Fibroblast of lung (primary cell): ENCODE measurements around the gene SLC25A33. TPM values are rescaled to one million over a fixed set of nuclear protein-coding genes. Genes with fewer than 3 reads are reported as not detected.

Source experiments
- DNase-seq, 2 donors: peaks; one replicate each; pipeline versions ENCODE4 v3.0.0 to v3.0.0-alpha.2; 2010; ENCODE audit warnings: low read depth in 2 of 2
- H2AFZ ChIP-seq: 2 replicates; pipeline ENCODE4 v1.5.1; 2012; ENCODE audit warnings: low read length, control low read depth, inconsistent platforms
- H3K27ac ChIP-seq: 2 replicates; pipeline ENCODE4 v1.5.1; 2011; ENCODE audit warnings: low read length, control low read depth; ENCODE audit not compliant: insufficient read depth
- H3K27me3 ChIP-seq: 2 replicates; pipeline ENCODE4 v1.5.1; 2011; ENCODE audit warnings: mild to moderate bottlenecking, low read length; ENCODE audit not compliant: control insufficient read depth, insufficient read depth
- H3K36me3 ChIP-seq: 2 replicates; pipeline ENCODE4 v1.5.1; 2011; ENCODE audit warnings: low read length; ENCODE audit not compliant: control insufficient read depth, insufficient read depth
- H3K4me1 ChIP-seq: 2 replicates; pipeline ENCODE4 v1.5.1; 2011; ENCODE audit warnings: low read length; ENCODE audit not compliant: control insufficient read depth, insufficient read depth; ENCODE audit errors: extremely low read depth
- H3K4me2 ChIP-seq: 2 replicates; pipeline ENCODE4 v1.5.1; 2011; ENCODE audit warnings: low read length, control low read depth; ENCODE audit not compliant: insufficient read depth; ENCODE audit errors: extremely low read depth
- H3K4me3 ChIP-seq, 4 experiments: fragments of 200-600 bp in 1 of 4; sonication (generic) in 1 of 4; replicated peaks in 1 of 4; 2 replicates each; pipeline ENCODE4 v1.5.1; 2011 to 2016; ENCODE audit warnings: low read length in 4 of 4, low read depth in 3 of 4, mild to moderate bottlenecking in 3 of 4, control low read depth in 2 of 4, inconsistent platforms in 1 of 4, mixed read lengths in 1 of 4; ENCODE audit not compliant: insufficient read depth in 1 of 4; ENCODE audit errors: control extremely low read depth in 1 of 4
- H3K79me2 ChIP-seq: 2 replicates; pipeline ENCODE4 v1.5.1; 2012; ENCODE audit warnings: mild to moderate bottlenecking, low read length, inconsistent platforms; ENCODE audit not compliant: control insufficient read depth, insufficient read depth
- H3K9ac ChIP-seq: 2 replicates; pipeline ENCODE4 v1.5.1; 2011; ENCODE audit warnings: mild to moderate bottlenecking, low read length, control low read depth; ENCODE audit not compliant: insufficient read depth
- H3K9me3 ChIP-seq: 2 replicates; pipeline ENCODE4 v1.5.1; 2012; ENCODE audit warnings: low read depth, low read length; ENCODE audit not compliant: control insufficient read depth, insufficient read depth
- H4K20me1 ChIP-seq: 2 replicates; pipeline ENCODE4 v1.5.1; 2011; ENCODE audit warnings: low read length; ENCODE audit not compliant: control insufficient read depth, insufficient read depth; ENCODE audit errors: extremely low read depth
- CTCF ChIP-seq, 2 donors: IDR thresholded peaks in 1 of 2; conservative IDR thresholded peaks in 1 of 2; 1 replicate in 1 of 2; 2 replicates in 1 of 2; pipeline ENCODE4 v1.5.1; 2011 to 2012; ENCODE audit warnings: low read length in 2 of 2, control low read depth in 1 of 2, inconsistent platforms in 1 of 2, low read depth in 1 of 2, mild to moderate bottlenecking in 1 of 2
- EZH2 ChIP-seq: IDR thresholded peaks from 2 replicates; pipeline ENCODE4 v1.5.1; 2012; ENCODE audit warnings: low read length, control low read depth, mild to moderate bottlenecking; ENCODE audit errors: missing control alignments
- polyA plus RNA-seq, 2 donors: library from polyadenylated mRNA; depleted of rRNA in 1 of 2; stranded (reverse) in 1 of 2; unstranded in 1 of 2; fragments of >200 nt; gene quantifications; 2 replicates each; pipeline ENCODE4 v1.2.1, GENCODE V29; 2011 to 2012; ENCODE audit warnings: missing spikeins in 1 of 2
- total RNA-seq: library from RNA; depleted of rRNA; stranded (reverse); fragments of >200 nt; gene quantifications from 2 replicates; pipeline ENCODE4 v1.2.1, GENCODE V29; 2014

SLC25A33 gene
- total and polyA plus RNA-seq, 2 donors (not counting 1 experiment from before 2014, with no cell fraction given), result 3.5 to 4.8 TPM

GRCh38 chr1:9534953-9535352, 4.3 kb upstream of the SLC25A33 start:
- Histone ChIP-seq H3K79me2 (no peaks in the 10 kb centered on the region), H3K27me3 (no peaks in the 10 kb centered on the region), H3K4me3 (no peak overlapping the region), H4K20me1 (no peaks in the 10 kb centered on the region), H3K36me3 (no peaks in the 10 kb centered on the region), H3K9me3 (no peaks in the 10 kb centered on the region), H2AFZ (no peak overlapping the region), H3K4me2 (no peak overlapping the region), H3K9ac (no peak overlapping the region), H3K4me1 (peaks cover 3% of the 10 kb centered on the region), H3K27ac (no peak overlapping the region)
- DNase-seq, result no peak
- TF ChIP-seq EZH2 (no peak), CTCF (conservative IDR thresholded peaks at IDR 0.05 in 1 of 2, IDR thresholded peaks at IDR 0.05 in 1 of 2; ENCODE audit: low read depth in 1 of 2, low read length in 2 of 2) (no peak)

- Histone ChIP-seq H3K4me2 (no peak overlapping the region), H3K27ac (no peak overlapping the region), H3K79me2 (peaks cover 9% of the 10 kb centered on the region), H2AFZ (no peak overlapping the region), H3K4me3 (no peak overlapping the region), H3K27me3 (no peaks in the 10 kb centered on the region), H4K20me1 (no peaks in the 10 kb centered on the region), H3K9ac (no peak overlapping the region), H3K4me1 (peaks cover 3% of the 10 kb centered on the region), H3K36me3 (no peaks in the 10 kb centered on the region), H3K9me3 (no peaks in the 10 kb centered on the region)
- no peak for DNase-seq
- no peak for TF ChIP-seq EZH2
Measured at GRCh38 chr1:9536301-9536700, 3.0 kb upstream of the SLC25A33 start.

GRCh38 chr1:9537863-9538668, 1.2 kb upstream of the SLC25A33 start:
- Histone ChIP-seq H3K36me3 (no peaks in the 10 kb centered on the region), H3K4me1 (peaks cover 5% of the 10 kb centered on the region), H3K4me3 (no peak overlapping the region), H3K4me2 (no peak overlapping the region), H2AFZ (no peak overlapping the region), H3K9ac (no peak overlapping the region), H3K79me2 (peaks cover 15% of the 10 kb centered on the region), H3K27me3 (no peaks in the 10 kb centered on the region), H4K20me1 (no peaks in the 10 kb centered on the region), H3K27ac (no peak overlapping the region), H3K9me3 (no peaks in the 10 kb centered on the region)
- TF ChIP-seq CTCF (conservative IDR thresholded peaks at IDR 0.05 in 1 of 2, IDR thresholded peaks at IDR 0.05 in 1 of 2; ENCODE audit: low read depth in 1 of 2, low read length in 2 of 2), result no peak
- no peak for TF ChIP-seq EZH2
- DNase-seq, result no peak
